OCI-LY3 (cell line): ENCODE results near the gene WIPF3.

Experiments
- CTCF ChIP-seq: fragments of 200-600, 300-600 bp; sonication (generic); IDR thresholded peaks from 2 replicates; pipeline ENCODE4 v1.5.1; 2014; ENCODE audit warnings: antibody characterized with exemption, low read length, low read depth
- EZH2phosphoT487 ChIP-seq: fragments of 200-600 bp; shearing (Covaris generic); IDR thresholded peaks from 2 replicates; pipeline ENCODE4 v1.6.1; 2018; ENCODE audit warnings: antibody characterized with exemption, mixed run types, low read depth

- TF ChIP-seq CTCF, result no peak
- TF ChIP-seq EZH2phosphoT487, result no peak
These were observed 128.8 kb downstream of the WIPF3 start for GRCh38 chr7:29935111-29935510.
